ENCODE measurements around the gene TLNRD1. TPM values are rescaled to one million over a fixed set of nuclear protein-coding genes. Genes with fewer than 3 reads are reported as not detected.

Gene TLNRD1
- total RNA-seq, 1 donor from 2014 or later = 19.1 TPM

DNA sequence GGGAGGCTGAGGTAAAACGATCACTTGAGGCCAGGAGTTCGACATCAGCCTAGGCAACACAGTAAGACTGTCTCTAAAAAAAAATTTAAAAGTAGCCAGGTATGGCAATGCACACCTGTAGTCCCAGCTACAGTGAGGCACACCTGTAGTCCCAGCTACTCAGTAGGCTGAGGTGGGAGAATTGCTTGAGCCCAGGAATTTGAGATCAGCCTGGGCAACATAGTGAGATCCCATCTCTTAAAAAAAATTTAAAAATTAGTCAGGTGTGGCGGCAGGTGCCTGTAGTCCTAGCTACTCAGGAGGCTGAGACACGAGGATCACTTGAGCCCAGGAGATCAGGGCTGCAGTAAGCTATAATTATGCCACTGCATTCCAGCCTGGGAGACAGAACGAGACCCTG lies 17.9 kb upstream of the TLNRD1 start:
- intact Hi-C loops (cut with micrococcal nuclease) = no loop called here
- DNase-seq (ENCODE audit: low spot score) = no peak
- Mint-ChIP-seq H3K27me3 (ENCODE audit: low read depth) (no peaks in the 10 kb centered on the region), H3K27ac (no peak overlapping the region), H3K4me1 (ENCODE audit: low read depth) (peaks cover 47% of the 10 kb centered on the region), H3K4me3 (ENCODE audit: low read depth) (no peak overlapping the region), H3K36me3 (ENCODE audit: low read depth) (peaks cover 56% of the 10 kb centered on the region), H3K9me3 (no peaks in the 10 kb centered on the region)

GRCh38 chr15:80984856-80985255 lies 15.9 kb upstream of the TLNRD1 start:
- H3K4me1 Mint-ChIP-seq (ENCODE audit: low read depth) = peaks cover 45% of the 10 kb centered on the region
- H3K4me3 Mint-ChIP-seq (ENCODE audit: low read depth) = no peak overlapping the region
- no peaks in the 10 kb centered on the region for H3K9me3 Mint-ChIP-seq
- no peak for DNase-seq (ENCODE audit: low spot score)
- intact Hi-C loops (cut with micrococcal nuclease) = loop anchor here (5.0 kb wide), 2 partner anchors 37 to 288 kb away; partner anchors contain the start of gene ABHD17C
- no peaks in the 10 kb centered on the region for H3K27me3 Mint-ChIP-seq (ENCODE audit: low read depth)
- peaks cover 52% of the 10 kb centered on the region for H3K36me3 Mint-ChIP-seq (ENCODE audit: low read depth)
- peak overlapping the region; percentile 29 for H3K27ac Mint-ChIP-seq

GRCh38 chr15:80985981-80986380 lies 14.7 kb upstream of the TLNRD1 start:
- intact Hi-C loops (cut with micrococcal nuclease) = loop anchor here (5.0 kb wide), 2 partner anchors 36 to 289 kb away; partner anchors contain the start of gene ABHD17C
- Mint-ChIP-seq H3K9me3 (no peaks in the 10 kb centered on the region), H3K27ac (no peak overlapping the region), H3K4me3 (ENCODE audit: low read depth) (no peak overlapping the region), H3K27me3 (ENCODE audit: low read depth) (no peaks in the 10 kb centered on the region), H3K4me1 (ENCODE audit: low read depth) (peaks cover 50% of the 10 kb centered on the region), H3K36me3 (ENCODE audit: low read depth) (peaks cover 43% of the 10 kb centered on the region)
- no peak for DNase-seq (ENCODE audit: low spot score)

DNA sequence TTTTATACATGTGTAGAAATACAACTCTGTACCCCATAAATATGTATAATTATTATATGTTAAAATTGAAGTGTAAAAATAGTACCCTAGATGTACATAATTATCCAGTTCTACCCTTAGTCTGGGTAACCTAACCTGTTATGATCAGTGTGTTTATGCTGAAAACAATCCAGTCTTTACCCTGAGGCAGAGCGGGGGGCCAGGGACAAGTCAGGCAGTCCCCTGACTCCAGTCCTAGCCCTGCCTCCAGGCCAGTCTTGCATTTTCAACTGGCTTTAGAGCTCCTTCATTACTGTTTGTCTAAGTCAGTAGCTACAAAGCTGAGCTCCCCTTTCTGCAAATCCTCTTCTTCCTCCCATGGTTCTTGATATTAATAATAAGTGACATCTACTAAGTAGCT lies 14.2 kb upstream of the TLNRD1 start:
- H3K27me3 Mint-ChIP-seq (ENCODE audit: low read depth) = no peaks in the 10 kb centered on the region
- intact Hi-C loops (cut with micrococcal nuclease) = loop anchor here (5.0 kb wide), 2 partner anchors 36 to 289 kb away; partner anchors contain the start of gene ABHD17C
- peaks cover 55% of the 10 kb centered on the region for H3K4me1 Mint-ChIP-seq (ENCODE audit: low read depth)
- H3K36me3 Mint-ChIP-seq (ENCODE audit: low read depth) = peaks cover 43% of the 10 kb centered on the region
- no peaks in the 10 kb centered on the region for H3K9me3 Mint-ChIP-seq
- no peak for DNase-seq (ENCODE audit: low spot score)
- H3K27ac Mint-ChIP-seq = no peak overlapping the region
- H3K4me3 Mint-ChIP-seq (ENCODE audit: low read depth) = no peak overlapping the region

DNA sequence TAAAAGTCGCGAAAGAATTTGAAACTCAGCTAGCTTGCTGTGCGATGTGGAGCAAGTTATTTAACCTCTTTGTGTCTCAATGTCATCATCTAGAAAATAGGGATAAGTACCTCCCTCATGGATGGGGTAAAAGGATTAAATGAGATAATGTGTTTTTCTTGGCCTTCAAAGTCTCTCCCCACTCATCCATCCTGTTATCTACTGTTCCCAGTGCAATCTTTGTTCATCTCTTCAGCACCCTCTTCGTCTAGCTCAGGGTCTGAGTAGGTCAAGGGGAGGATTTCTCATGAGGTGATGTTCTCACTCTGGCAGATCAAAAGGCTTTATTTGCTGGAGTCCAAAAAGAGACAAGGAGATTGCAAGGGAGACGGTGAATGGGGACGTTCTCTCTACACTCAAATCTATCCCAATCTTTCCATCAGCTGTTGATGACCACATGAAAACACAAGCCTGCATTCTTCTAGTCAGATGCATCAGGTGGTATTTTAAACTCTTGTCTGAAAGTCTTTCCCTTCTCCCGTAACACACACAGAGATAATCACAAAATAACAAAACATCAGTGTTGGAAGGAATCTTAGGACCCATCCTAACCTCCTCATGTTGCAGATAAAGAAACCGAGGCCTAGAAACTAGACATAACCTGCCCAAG lies 12.5 kb upstream of the TLNRD1 start:
- intact Hi-C loops (cut with micrococcal nuclease) = loop anchor here (5.0 kb wide), 2 partner anchors 34 to 291 kb away; partner anchors contain the start of gene ABHD17C
- H3K36me3 Mint-ChIP-seq (ENCODE audit: low read depth) = peaks cover 32% of the 10 kb centered on the region
- H3K4me3 Mint-ChIP-seq (ENCODE audit: low read depth) = peak overlapping the region; percentile 97
- H3K4me1 Mint-ChIP-seq (ENCODE audit: low read depth) = peaks cover 57% of the 10 kb centered on the region
- H3K9me3 Mint-ChIP-seq = no peaks in the 10 kb centered on the region
- H3K27ac Mint-ChIP-seq = peak overlapping the region; percentile 92
- no peaks in the 10 kb centered on the region for H3K27me3 Mint-ChIP-seq (ENCODE audit: low read depth)
- no peak for DNase-seq (ENCODE audit: low spot score)

DNA sequence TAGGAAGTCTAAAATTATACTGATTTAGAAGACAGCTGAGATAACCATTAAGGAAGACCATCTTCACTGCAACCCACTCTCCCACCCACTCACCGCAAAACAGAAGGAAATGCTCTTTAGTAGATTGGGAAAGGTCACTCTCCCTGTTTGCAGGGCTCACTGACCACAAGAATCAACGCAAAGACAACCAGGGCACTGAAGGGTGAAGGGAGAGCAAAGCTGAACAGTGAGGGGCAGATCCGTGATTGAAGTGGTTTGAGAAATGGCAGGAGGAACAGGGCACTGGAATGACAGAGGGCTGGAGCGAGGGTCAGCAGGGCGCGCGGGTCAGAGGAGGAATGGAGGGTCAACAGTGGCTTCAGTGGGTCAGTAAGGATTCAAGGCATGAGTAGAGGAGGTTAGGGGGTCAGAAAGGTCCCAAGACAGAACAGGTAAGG lies 11.6 kb upstream of the TLNRD1 start:
- intact Hi-C loops (cut with micrococcal nuclease) = loop anchor here (5.0 kb wide), 2 partner anchors 33 to 292 kb away; partner anchors contain the start of gene ABHD17C
- peaks cover 29% of the 10 kb centered on the region for H3K36me3 Mint-ChIP-seq (ENCODE audit: low read depth)
- no peak for DNase-seq (ENCODE audit: low spot score)
- H3K4me3 Mint-ChIP-seq (ENCODE audit: low read depth) = peak overlapping the region; percentile 97
- no peaks in the 10 kb centered on the region for H3K27me3 Mint-ChIP-seq (ENCODE audit: low read depth)
- peaks cover 54% of the 10 kb centered on the region for H3K4me1 Mint-ChIP-seq (ENCODE audit: low read depth)
- H3K27ac Mint-ChIP-seq = peak overlapping the region; percentile 92
- H3K9me3 Mint-ChIP-seq = no peaks in the 10 kb centered on the region

DNA sequence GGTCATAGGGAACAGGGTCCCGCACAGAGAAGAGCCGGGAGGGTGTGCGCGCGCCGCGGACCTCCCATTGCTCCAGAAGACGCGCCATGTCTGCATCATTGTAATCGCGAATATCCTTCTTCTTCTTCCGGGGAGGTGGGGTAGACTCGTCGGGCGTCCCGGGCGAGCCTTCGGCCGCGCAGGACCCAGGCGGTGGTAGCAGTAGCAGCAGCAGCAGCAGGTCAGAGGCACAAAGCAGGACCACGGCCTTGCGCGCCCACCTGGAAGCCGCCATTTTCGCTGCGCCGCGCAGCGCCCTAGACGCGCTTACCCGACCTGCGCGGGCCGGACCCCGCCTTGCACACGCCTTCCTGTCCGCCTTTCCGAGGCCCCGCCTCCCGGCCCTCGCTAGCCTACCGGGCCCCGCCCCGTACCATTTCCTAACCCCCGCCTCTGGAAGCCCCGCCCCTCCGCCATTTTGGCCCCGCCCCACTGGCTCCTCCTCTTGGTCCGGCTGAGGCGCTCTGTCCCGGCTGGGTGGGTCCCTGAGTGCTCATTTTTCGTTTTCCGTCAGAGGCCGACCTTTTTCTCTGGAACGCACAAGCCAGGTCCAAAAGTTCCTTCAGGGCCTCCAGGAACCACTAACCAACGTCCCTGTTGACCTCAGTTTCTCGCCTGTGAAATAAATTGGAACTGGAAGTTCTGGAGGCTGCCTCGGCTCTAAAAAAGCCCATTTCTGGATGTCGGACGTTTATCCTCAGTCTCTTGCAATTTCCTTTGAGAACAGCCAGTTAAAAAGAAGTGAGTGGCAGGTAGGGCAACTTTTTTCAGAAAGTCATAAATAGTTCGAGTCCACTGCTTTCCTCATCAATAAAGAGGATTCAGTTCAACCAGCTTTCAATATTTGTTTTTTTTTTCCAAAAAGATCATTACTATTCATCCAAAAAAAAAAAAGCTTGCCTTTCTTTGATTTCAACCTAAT lies 10.9 kb upstream of the TLNRD1 start, which contains the start of gene MESD:
MESD (minus strand) TSS at position 302 of the 961 bp plus-strand sequence; CDS start at position 274, 28 bp downstream.
- Mint-ChIP-seq H3K27ac (peak within 1 kb of the TSS; percentile 92), H3K9me3 (no peaks in the 10 kb centered on the region), H3K27me3 (ENCODE audit: low read depth) (no peaks in the 10 kb centered on the region), H3K4me3 (ENCODE audit: low read depth) (peak within 1 kb of the TSS; percentile 97), H3K36me3 (ENCODE audit: low read depth) (peaks cover 29% of the 10 kb centered on the region), H3K4me1 (ENCODE audit: low read depth) (peaks cover 50% of the 10 kb centered on the region)
- intact Hi-C loops (cut with micrococcal nuclease) = loop anchor here (5.0 kb wide), 3 partner anchors 33 to 1058 kb away; partner anchors contain the start of genes ABHD17C and MEX3B
- peak; percentile 92 for DNase-seq (ENCODE audit: low spot score)

GRCh38 chr15:80990955-80991354 lies 9.8 kb upstream of the TLNRD1 start:
- Mint-ChIP-seq H3K4me1 (ENCODE audit: low read depth) (peaks cover 45% of the 10 kb centered on the region), H3K4me3 (ENCODE audit: low read depth) (no peak overlapping the region)
- intact Hi-C loops (cut with micrococcal nuclease) = loop anchor here (1.0 to 5.0 kb wide), 2 partner anchors 8 to 1056 kb away; partner anchors contain the start of gene MEX3B

DNA sequence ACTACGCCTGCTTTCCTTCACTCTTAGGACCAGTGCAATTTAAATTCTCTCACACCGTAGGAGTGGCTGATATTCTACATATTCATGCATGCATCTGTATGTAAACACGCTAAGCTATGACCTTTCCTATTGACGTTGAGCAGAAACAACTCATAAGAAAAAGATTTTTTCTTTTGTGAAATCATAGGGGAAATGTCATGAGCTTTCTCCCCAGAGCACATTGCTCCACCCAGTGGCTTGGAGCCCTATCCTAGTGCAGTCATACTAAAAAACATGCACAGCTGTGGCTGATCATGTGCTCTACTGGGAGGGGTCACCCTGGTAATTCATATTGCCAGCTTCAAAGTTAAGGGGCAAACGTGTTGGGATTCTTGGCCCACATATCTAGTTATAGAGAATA lies 9.3 kb upstream of the TLNRD1 start:
- H3K4me1 Mint-ChIP-seq (ENCODE audit: low read depth) = peaks cover 45% of the 10 kb centered on the region
- no peaks in the 10 kb centered on the region for H3K9me3 Mint-ChIP-seq
- H3K36me3 Mint-ChIP-seq (ENCODE audit: low read depth) = peaks cover 19% of the 10 kb centered on the region
- H3K27me3 Mint-ChIP-seq (ENCODE audit: low read depth) = no peaks in the 10 kb centered on the region
- peak overlapping the region; percentile 14 for H3K4me3 Mint-ChIP-seq (ENCODE audit: low read depth)
- peak overlapping the region; percentile 54 for H3K27ac Mint-ChIP-seq
- DNase-seq (ENCODE audit: low spot score) = peak; percentile 34
- intact Hi-C loops (cut with micrococcal nuclease) = loop anchor here (1.0 to 5.0 kb wide), 2 partner anchors 8 to 1056 kb away; partner anchors contain the start of gene MEX3B

More at GRCh38 chr15:80990955-80991354, 9.8 kb upstream of the TLNRD1 start:
- Mint-ChIP-seq H3K36me3 (ENCODE audit: low read depth) (peaks cover 22% of the 10 kb centered on the region), H3K9me3 (no peaks in the 10 kb centered on the region), H3K27ac (peak overlapping the region; percentile 54), H3K27me3 (ENCODE audit: low read depth) (no peaks in the 10 kb centered on the region)
- no peak for DNase-seq (ENCODE audit: low spot score)

DNA sequence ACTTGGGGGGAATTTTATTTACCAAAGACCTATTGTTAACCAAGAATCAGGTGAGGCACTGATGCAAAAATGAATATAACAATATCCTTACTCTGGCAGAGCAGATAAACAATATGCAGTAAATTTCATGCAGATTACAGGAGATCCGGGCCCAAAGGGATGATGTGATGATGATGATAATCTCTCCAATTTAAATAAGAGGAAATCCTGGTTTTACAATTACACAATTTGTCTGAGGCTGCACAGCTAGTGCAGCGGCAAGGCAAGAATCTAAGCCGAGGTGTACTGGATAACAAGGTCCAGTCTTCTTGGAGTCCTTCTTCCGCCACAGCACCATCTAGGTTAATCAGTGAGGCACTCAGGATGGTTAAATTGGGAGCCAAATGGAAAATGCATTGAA lies 8.7 kb upstream of the TLNRD1 start:
- no peak overlapping the region for H3K4me3 Mint-ChIP-seq (ENCODE audit: low read depth)
- no peaks in the 10 kb centered on the region for H3K9me3 Mint-ChIP-seq
- H3K36me3 Mint-ChIP-seq (ENCODE audit: low read depth) = peaks cover 17% of the 10 kb centered on the region
- no peak for DNase-seq (ENCODE audit: low spot score)
- no peaks in the 10 kb centered on the region for H3K27me3 Mint-ChIP-seq (ENCODE audit: low read depth)
- intact Hi-C loops (cut with micrococcal nuclease) = loop anchor here (5.0 kb wide), 1 partner anchor 1055 kb away; the partner anchor contains the start of gene MEX3B
- peaks cover 42% of the 10 kb centered on the region for H3K4me1 Mint-ChIP-seq (ENCODE audit: low read depth)
- H3K27ac Mint-ChIP-seq = no peak overlapping the region

DNA sequence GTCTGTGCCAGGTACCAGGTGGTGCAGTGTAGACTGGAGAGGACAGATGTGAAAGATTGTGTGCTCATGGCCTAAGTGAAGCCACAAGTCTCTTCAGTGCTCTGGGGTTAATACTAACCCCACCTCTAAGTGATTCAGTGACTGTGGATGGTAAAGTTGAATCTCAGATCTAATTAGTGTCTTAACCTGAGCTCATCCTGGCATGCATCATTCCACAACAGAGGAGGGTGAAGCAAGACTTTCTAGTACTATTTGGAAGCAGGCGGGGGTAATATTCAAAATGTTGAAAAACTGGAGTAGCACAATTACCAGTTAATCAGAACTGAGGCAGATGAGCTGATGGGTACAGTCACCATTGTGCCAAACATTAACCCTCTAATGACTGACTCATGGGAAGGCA lies 8.3 kb upstream of the TLNRD1 start:
- Mint-ChIP-seq H3K36me3 (ENCODE audit: low read depth) (peaks cover 18% of the 10 kb centered on the region), H3K9me3 (no peaks in the 10 kb centered on the region), H3K4me3 (ENCODE audit: low read depth) (no peak overlapping the region), H3K27ac (no peak overlapping the region), H3K27me3 (ENCODE audit: low read depth) (no peaks in the 10 kb centered on the region), H3K4me1 (ENCODE audit: low read depth) (peaks cover 41% of the 10 kb centered on the region)
- intact Hi-C loops (cut with micrococcal nuclease) = loop anchor here (5.0 kb wide), 1 partner anchor 1055 kb away; the partner anchor contains the start of gene MEX3B
- DNase-seq (ENCODE audit: low spot score) = no peak

DNA sequence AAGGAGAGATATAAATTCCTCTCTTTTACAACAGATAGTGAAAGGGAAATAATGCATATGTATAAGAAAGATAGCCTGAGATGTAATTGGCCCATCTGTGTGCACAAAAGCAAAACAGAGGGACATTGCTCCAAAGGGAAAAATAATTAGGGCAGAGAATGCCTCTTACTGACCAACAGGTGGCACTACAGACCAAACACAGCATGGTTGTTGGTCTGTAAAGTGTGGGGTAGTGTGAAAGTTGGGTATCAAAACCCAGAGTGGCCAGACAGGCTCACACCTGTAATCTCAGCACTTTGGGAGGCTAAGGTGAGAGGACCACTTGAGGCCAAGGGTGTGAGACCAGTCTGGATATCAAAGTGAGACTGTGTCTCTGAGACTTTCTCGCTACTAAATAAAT lies 4.5 kb upstream of the TLNRD1 start:
- no peaks in the 10 kb centered on the region for H3K9me3 Mint-ChIP-seq
- H3K4me3 Mint-ChIP-seq (ENCODE audit: low read depth) = no peak overlapping the region
- no peak overlapping the region for H3K27ac Mint-ChIP-seq
- H3K36me3 Mint-ChIP-seq (ENCODE audit: low read depth) = peaks cover 5% of the 10 kb centered on the region
- H3K27me3 Mint-ChIP-seq (ENCODE audit: low read depth) = no peaks in the 10 kb centered on the region
- H3K4me1 Mint-ChIP-seq (ENCODE audit: low read depth) = peaks cover 37% of the 10 kb centered on the region
- DNase-seq (ENCODE audit: low spot score) = no peak
- intact Hi-C loops (cut with micrococcal nuclease) = loop anchor here (1.0 kb wide), 2 partner anchors 110 to 270 kb away; no protein-coding TSS in a partner anchor
